GM18498 (cell line): ENCODE measurements around the gene HSP90AB1.

Source experiments
- ATAC-seq: cut with Tn5 transposase; IDR thresholded peaks from one replicate; pipeline ENCODE4 v1.9.1; 2021; ENCODE audit warnings: mild to moderate bottlenecking, moderate library complexity; ENCODE audit not compliant: unreplicated experiment

Gene HSP90AB1

GRCh38 chr6:44254191-44255104, 7.5 kb downstream of the HSP90AB1 start:
- ATAC-seq: no peak

GRCh38 chr6:44255105-44255808, 8.4 kb downstream of the HSP90AB1 start:
- no peak for ATAC-seq

GRCh38 chr6:44255871-44256774, 9.2 kb downstream of the HSP90AB1 start:
- no peak for ATAC-seq

GRCh38 chr6:44256775-44257024, 9.8 kb downstream of the HSP90AB1 start:
- no peak for ATAC-seq

- peak; percentile 59 for ATAC-seq
Observed at GRCh38 chr6:44257025-44257752, 10.3 kb downstream of the HSP90AB1 start, which contains the start of gene SLC35B2. Gene SLC35B2 (minus strand): TSS chr6:44257528. CDS start chr6:44257410, 118 bp downstream.

- ATAC-seq: peak; percentile 8
Observed at GRCh38 chr6:44257753-44258324, 10.9 kb downstream of the HSP90AB1 start.

- no peak for ATAC-seq
Observed at GRCh38 chr6:44258325-44258863, 11.5 kb downstream of the HSP90AB1 start.

- no peak for ATAC-seq
Observed at GRCh38 chr6:44258921-44259320, 12.0 kb downstream of the HSP90AB1 start.

GRCh38 chr6:44260011-44260410, 13.1 kb downstream of the HSP90AB1 start:
- ATAC-seq: no peak

GRCh38 chr6:44260451-44261297, 13.8 kb downstream of the HSP90AB1 start:
- ATAC-seq: no peak

- no peak for ATAC-seq
Observed at GRCh38 chr6:44261581-44261980, 14.7 kb downstream of the HSP90AB1 start.

GRCh38 chr6:44262467-44263353, 15.8 kb downstream of the HSP90AB1 start:
- ATAC-seq: no peak

GRCh38 chr6:44263354-44264100, 16.6 kb downstream of the HSP90AB1 start:
- no peak for ATAC-seq

- ATAC-seq: peak; percentile 37
Observed at GRCh38 chr6:44264154-44265006, 17.5 kb downstream of the HSP90AB1 start.

- peak; percentile 50 for ATAC-seq
Observed at GRCh38 chr6:44265007-44265721, 18.3 kb downstream of the HSP90AB1 start, which contains the start of gene NFKBIE. Gene NFKBIE (minus strand): TSS chr6:44265551. CDS start chr6:44265346, 205 bp downstream.
